Measurements from ENCODE around the gene TMEM51. TPM values are rescaled to one million over a fixed set of nuclear protein-coding genes. Genes with fewer than 3 reads are reported as not detected.

TMEM51 gene
- total and polyA plus RNA-seq, 2 of the 13 experiments (the other 11 are each of a cell fraction or from before 2014, with no cell fraction given) = 12.2 to 22.3 TPM

- Histone ChIP-seq H3K27ac (ENCODE audit: extremely low read length, insufficient read depth, low read length) (no peak overlapping the region), H3K27me3 (ENCODE audit: control insufficient read depth in 1 of 2, insufficient read depth in 2 of 2, low read length in 2 of 2) (no peaks in the 10 kb centered on the region), H3K79me2 (ENCODE audit: insufficient read depth, low read length) (no peaks in the 10 kb centered on the region), H3K36me3 (replicated peaks in 1 of 2; ENCODE audit: control insufficient read depth in 1 of 2, insufficient read depth in 2 of 2, low read length in 2 of 2) (no peaks in the 10 kb centered on the region), H3K4me1 (ENCODE audit: insufficient read depth, low read length) (peaks cover 57% of the 10 kb centered on the region), H3K9ac (ENCODE audit: insufficient read depth, low read depth, low read length) (no peak overlapping the region), H3K9me3 (ENCODE audit: low read length) (no peaks in the 10 kb centered on the region), H3K4me2 (ENCODE audit: low read depth, low read length) (no peak overlapping the region), H4K20me1 (ENCODE audit: insufficient read depth, low read length) (no peaks in the 10 kb centered on the region), H3K4me3 (replicated peaks in 1 of 3; ENCODE audit: insufficient read depth in 1 of 3, low read depth in 2 of 3, low read length in 3 of 3) (no peak overlapping the region), H2AFZ (ENCODE audit: low read length) (no peak overlapping the region)
- BruUV-seq (replicated peaks) = no TSS peak
- in situ Hi-C loops (cut with HindIII; ENCODE audit: extremely low pct_ligation_motif_present, low pct_unique_long_range_greater_than_20kb) (no loop called here), intact Hi-C loops (cut with micrococcal nuclease; ENCODE audit: unreplicated experiment) (no loop called here)
- no peak for DNase-seq (ENCODE audit: low spot score)
- CTCF ChIA-PET (ENCODE audit: low intra/inter-chr PET ratio, low total read pairs) = no interaction called here
- FAIRE-seq = no peak
- ATAC-seq = no peak
- POLR2A ChIA-PET = no interaction called here
- no peak for TF ChIP-seq ZNF253 (CRISPR knock-in tag; IDR thresholded peaks at IDR 0.05; ENCODE audit: borderline replicate concordance)
- TF ChIP-seq NFKB2 (CRISPR knock-in tag; IDR thresholded peaks at IDR 0.05; ENCODE audit: borderline replicate concordance) = no peak
- no peak for TF ChIP-seq TAF15 (IDR thresholded peaks at IDR 0.05; ENCODE audit: low read depth, low read length, poor library complexity, severe bottlenecking)
- TF ChIP-seq, protein P1, sequence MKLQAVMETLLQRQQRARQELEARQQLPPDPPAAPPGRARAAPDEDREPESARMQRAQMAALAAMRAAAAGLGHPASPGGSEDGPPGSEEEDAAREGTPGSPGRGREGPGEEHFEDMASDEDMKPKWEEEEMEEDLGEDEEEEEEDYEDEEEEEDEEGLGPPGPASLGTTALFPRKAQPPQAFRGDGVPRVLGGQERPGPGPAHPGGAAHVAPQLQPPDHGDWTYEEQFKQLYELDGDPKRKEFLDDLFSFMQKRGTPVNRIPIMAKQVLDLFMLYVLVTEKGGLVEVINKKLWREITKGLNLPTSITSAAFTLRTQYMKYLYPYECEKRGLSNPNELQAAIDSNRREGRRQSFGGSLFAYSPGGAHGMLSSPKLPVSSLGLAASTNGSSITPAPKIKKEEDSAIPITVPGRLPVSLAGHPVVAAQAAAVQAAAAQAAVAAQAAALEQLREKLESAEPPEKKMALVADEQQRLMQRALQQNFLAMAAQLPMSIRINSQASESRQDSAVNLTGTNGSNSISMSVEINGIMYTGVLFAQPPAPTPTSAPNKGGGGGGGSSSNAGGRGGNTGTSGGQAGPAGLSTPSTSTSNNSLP (IDR thresholded peaks at IDR 0.05; ENCODE audit: low read depth, low read length) = no peak
- TF ChIP-seq ZNF468 (CRISPR knock-in tag; IDR thresholded peaks at IDR 0.05) = no peak
- no peak for TF ChIP-seq ZNF296 (CRISPR knock-in tag; conservative IDR thresholded peaks at IDR 0.05)
- no peak for TF ChIP-seq MXI1 (IDR thresholded peaks at IDR 0.05; ENCODE audit: borderline replicate concordance, low read depth, low read length)
- no peak for TF ChIP-seq NCOA1 (CRISPR knock-in tag; IDR thresholded peaks at IDR 0.05)
- TF ChIP-seq ZNF280D (CRISPR knock-in tag; IDR thresholded peaks at IDR 0.05) = no peak
- TF ChIP-seq CBFB (CRISPR knock-in tag; IDR thresholded peaks at IDR 0.05) = no peak
- no peak for TF ChIP-seq ZSCAN30 (CRISPR knock-in tag; IDR thresholded peaks at IDR 0.05)
- TF ChIP-seq ATF5 (CRISPR knock-in tag; IDR thresholded peaks at IDR 0.05; ENCODE audit: low read depth) = no peak
- no peak for TF ChIP-seq FOXO1 (CRISPR knock-in tag; IDR thresholded peaks at IDR 0.05)
- TF ChIP-seq ZNF337 (CRISPR knock-in tag; IDR thresholded peaks at IDR 0.05; ENCODE audit: borderline replicate concordance, low read depth) = no peak
- no peak for TF ChIP-seq NFE2L2 (IDR thresholded peaks at IDR 0.05; ENCODE audit: low read length)
- no peak for TF ChIP-seq ZNF207 (IDR thresholded peaks at IDR 0.05; ENCODE audit: borderline replicate concordance)
- no peak for TF ChIP-seq SUZ12 (IDR thresholded peaks at IDR 0.05; ENCODE audit: low read depth, low read length)
- 33% methylated on average over 3 of the region's 6 CpGs for WGBS (ENCODE audit: low lambda C conversion rate)
Measured at GRCh38 chr1:15137809-15138208, 15.7 kb upstream of the TMEM51 start.
